Stimulated activated CD8-positive, alpha-beta memory T cell treated with anti-CD3 and anti-CD28 coated beads, Interleukin-7, amount 100 ng/mL, for 1 hour (primary cell): ENCODE data around the gene CTSW.
A peak's percentile ranks its signal among the peaks of the same experiment; 100 is the strongest.

ENCODE experiments used
- DNase-seq, 2 donors: peaks; one replicate each; pipeline ENCODE4 v3.0.0-alpha.2; 2020; ENCODE audit warnings: low read depth in 2 of 2

The CTSW gene

GRCh38 chr11:65900899-65901180 lies 21.2 kb downstream of the CTSW start:
- no peak for DNase-seq

- DNase-seq: no peak
These were observed 23.4 kb downstream of the CTSW start for GRCh38 chr11:65903068-65903481.

- DNase-seq: no peak
These were observed 24.1 kb downstream of the CTSW start for GRCh38 chr11:65903715-65904114.

- no peak for DNase-seq
These were observed 27.0 kb downstream of the CTSW start for GRCh38 chr11:65906602-65907001.

DNA sequence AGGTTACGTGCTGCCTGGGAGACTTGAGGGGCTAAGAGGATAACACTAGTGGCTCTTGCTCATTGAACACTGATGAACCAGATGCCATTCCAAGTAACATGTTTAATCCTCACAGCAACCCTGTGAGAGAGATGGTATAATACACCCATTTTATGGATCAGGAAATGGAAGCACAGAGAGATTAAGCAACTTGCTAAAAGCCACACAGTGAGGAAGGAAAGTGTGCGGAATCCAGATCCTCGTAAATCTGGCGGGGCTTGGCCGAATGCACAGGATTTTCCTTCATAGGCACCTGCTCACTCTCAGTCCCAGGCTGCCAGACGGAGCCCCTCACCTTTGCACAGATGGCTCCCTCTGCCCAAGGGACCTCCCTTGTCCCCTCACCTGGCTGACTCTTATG lies 28.2 kb downstream of the CTSW start:
- no peak for DNase-seq

GRCh38 chr11:65911682-65912568 lies 32.3 kb downstream of the CTSW start:
- no peak for DNase-seq

- DNase-seq: no peak
These were observed 33.2 kb downstream of the CTSW start for GRCh38 chr11:65912845-65913244.

DNA sequence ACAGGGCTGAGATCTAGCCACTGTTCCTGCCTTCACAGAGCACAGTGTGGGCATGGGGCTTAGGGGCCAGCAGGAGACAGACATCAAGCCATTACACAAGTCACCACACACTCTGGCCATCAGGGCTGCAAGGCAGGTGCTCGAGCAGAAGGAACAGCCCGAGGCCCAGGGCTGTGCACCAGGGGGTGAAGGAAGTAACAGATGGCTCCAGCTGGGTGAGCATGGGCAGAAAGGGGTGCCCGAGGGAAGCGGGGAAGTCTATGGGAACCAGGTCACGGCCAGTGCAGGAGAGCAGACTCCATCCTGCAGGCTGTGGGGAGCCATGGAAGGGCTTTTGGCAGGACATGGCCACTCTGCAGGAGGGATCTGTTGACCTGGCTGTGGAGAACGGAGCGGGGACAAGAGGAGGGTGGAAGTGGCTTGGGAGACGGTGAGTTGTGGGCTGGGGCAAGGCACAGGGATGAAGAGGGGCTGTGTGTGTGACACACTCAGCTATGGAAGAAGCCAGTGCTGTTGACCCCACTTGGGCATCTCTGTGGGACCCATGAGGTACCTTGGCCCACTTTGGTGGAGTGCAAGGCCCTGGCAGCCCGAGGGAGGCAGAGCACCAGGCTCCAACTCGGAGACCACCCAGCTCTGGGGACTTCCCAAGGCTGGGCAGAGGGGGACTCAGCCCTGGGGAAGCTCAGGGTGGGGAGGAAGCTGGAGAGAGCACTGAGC lies 35.6 kb downstream of the CTSW start:
- no peak for DNase-seq

DNA sequence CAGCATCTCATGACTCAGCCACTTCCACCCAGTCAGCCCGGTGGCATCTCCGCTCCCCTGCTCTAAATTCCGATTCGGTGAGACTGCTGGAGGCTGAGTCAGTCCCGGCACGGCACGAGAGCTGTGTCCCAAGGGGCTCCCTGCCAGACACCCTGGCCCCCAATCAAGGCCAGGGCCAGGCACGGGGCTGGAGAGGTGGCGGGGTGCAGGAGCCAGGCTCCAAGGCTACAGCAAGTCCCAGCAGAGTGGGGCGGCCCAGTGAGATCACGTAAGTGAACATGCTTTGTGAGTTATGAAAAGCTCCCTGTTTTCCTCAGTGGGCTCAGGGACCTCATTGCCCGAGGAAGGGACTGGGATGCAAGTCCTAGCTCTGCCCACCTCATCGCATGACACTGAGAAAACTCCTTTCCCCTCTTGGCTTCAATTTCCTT lies 36.2 kb downstream of the CTSW start:
- DNase-seq: no peak

GRCh38 chr11:65916391-65916790 lies 36.8 kb downstream of the CTSW start:
- DNase-seq: no peak

DNA sequence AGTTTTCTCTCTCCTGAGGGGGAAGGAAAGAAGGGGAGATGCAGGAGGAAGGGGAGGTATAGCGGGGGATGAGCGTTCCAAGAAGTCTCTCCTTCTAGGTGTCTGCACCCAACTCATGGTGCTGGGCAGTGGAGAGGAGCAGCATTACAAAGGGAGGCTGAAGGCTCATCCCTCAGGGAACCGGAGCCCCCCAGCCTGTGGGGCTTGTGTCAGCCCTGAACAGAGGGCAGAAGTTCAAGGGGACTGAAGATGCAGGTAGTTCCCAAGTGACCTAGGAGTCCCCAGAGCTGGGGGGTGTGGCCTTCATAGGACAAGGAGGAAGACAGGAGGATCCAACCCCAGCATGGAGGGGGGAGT lies 37.4 kb downstream of the CTSW start:
- DNase-seq: no peak

- DNase-seq: no peak
These were observed 38.0 kb downstream of the CTSW start for GRCh38 chr11:65917434-65918210.

DNA sequence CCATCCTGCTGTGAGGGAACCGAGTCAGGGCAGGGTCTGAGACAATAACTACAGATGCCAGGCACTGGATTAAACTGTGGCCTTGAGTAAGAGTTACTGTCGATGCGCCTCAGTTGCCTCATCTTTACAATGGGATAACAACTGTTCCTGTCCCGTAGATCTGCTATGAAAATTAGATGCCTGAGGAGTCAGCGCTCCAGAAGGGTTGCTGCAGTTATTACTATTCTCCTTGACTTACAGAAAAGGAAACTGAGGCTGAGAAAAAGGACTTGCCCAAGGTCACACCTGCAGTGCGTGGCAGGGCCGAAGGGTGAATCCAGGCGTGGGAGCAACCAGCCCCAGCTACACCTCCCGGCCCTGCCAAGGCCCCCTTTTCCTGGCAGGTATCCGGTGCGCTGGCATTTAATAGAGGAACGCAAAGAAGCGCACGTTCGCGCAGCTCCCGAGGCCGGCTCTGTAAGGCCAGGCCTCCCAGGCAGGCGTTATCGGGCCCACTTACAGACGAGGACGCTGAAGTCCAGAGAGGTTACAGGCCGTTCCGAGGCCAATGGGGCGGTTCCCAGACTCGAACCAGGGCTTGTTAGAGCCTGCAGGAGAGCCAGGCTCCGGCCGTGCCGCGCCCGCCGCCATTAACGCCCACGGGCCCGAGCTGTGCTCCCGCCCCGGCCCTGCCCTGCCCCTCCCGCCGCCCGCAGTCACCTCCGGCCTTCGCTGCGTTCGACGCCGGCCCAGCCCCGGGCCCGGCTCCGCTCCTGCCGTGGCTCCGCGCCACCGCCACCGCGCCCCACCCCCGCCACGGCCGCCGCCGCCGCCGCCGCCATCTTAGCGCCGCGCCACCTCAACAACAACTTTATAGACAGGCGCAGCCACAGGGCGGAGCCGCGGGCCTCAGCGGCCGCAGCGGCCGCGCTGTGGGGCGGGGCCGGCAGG lies 38.8 kb downstream of the CTSW start, which contains the start of gene C11orf68:
TSS of gene C11orf68 (minus strand) at position 852 of the 930 bp plus-strand sequence. CDS start at position 821, 31 bp downstream.
- DNase-seq: no peak

DNA sequence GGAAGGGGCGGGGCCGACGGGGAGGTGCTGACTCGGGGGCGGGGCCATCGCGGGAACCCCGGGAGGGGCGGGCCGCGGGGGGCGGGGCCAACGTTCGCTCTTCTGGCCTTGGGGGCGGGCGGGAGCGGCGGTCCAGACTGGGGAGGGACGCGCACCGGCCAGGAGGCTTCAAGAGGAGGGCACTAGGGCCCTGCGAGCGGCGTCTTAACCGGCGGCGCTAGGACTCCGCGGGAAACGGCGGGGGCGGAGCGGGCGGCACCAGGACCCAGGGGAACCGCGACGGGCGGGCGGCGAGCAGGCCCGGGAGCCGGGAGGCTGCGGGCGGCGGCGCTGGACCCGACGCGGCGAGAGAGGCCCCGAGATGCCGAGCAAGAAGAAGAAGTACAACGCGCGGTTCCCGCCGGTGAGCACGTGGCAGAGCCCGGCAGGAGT lies 39.5 kb downstream of the CTSW start, which contains the start of gene DRAP1:
TSS of gene DRAP1 (plus strand) at position 286 of the 432 bp plus-strand sequence. CDS start at position 362, 76 bp downstream.
- DNase-seq: peak; percentile 99

- DNase-seq: peak; percentile 21 to 26
These were observed 40.1 kb downstream of the CTSW start for GRCh38 chr11:65919573-65920371.

GRCh38 chr11:65920372-65920802 lies 40.8 kb downstream of the CTSW start:
- DNase-seq: no peak

DNA sequence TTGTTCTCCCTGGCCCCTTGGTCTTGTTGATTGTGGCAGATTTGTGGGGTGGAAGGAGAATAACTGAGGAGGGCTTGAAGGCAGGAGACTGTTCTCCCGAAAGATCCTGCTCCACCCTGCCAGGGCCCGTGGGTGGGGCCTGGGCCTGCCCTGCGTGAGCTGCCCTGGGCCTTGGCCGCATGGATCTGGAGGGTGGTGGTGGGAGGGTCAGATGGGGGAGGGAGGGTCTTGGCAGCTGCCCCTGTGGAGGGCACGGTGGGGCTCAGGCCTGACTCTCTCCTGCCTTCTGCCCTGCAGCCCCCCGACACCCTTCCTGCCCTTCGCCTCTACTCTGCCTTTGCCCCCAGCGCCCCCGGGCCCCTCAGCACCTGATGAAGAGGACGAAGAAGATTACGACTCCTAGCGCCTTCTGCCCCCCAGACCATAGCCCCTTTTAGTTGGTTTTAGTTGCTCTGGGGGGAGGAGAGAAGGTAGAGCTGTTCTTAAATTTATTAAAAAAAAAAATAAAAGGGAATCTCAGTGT lies 41.5 kb downstream of the CTSW start:
- no peak for DNase-seq

DNA sequence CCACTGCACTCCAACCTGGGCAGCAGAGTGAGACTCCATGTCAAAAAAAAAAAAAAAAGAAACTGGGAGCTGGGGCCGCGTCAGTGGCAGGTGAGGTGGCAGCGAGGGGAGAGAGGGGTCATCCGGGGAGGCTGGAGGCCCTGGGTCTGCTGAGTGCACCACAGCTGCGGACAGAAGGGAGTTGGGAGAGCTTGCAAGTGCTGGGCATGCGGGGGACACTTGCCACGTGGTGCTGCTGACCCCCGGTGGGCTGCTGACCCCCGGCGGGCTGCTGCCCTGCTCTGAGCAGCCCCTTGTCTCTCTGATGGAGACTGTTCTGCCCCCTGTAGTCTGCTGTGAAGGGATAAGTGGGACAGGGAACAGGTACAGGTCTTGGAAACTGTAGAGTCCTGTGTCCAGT lies 42.2 kb downstream of the CTSW start:
- no peak for DNase-seq

GRCh38 chr11:65922565-65922964 lies 42.9 kb downstream of the CTSW start:
- DNase-seq: no peak

DNA sequence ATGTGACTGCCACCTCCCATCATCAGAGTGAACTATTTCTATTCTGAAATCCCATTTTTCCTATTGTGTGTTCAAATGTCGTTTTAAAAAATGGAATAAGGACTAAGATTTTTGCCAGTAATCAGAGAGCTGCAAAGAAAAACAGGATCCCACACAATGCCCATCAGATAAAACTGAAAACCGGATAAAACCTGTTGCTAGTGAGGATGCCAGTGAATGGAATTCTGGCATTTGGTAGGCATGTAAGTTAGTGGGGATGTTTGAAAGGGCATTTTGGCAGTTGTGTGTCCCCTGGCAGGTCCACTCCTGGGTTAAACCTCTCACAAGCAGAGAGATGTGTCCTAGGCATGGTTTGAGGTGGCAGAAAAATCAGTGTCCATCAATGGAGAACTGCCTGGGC lies 45.8 kb downstream of the CTSW start:
- no peak for DNase-seq
